GM18951 (cell line): ENCODE measurements around the gene FBLN2.

Experiments used
- POLR2A ChIP-seq: IDR thresholded peaks from 4 replicates; pipeline ENCODE4 v1.6.1; 2011; ENCODE audit warnings: mild to moderate bottlenecking; ENCODE audit not compliant: insufficient read length, insufficient read depth; ENCODE audit errors: extremely low read depth
- in situ Hi-C: fragments of 300-500 bp; cut with MboI; formaldehyde crosslinking; loops from one replicate; pipeline ENCODE4 v1.12.0; 2022; ENCODE audit warnings: low sequenced_read_pairs, mixed read lengths, inconsistent platforms; ENCODE audit not compliant: unreplicated experiment

The FBLN2 gene

DNA sequence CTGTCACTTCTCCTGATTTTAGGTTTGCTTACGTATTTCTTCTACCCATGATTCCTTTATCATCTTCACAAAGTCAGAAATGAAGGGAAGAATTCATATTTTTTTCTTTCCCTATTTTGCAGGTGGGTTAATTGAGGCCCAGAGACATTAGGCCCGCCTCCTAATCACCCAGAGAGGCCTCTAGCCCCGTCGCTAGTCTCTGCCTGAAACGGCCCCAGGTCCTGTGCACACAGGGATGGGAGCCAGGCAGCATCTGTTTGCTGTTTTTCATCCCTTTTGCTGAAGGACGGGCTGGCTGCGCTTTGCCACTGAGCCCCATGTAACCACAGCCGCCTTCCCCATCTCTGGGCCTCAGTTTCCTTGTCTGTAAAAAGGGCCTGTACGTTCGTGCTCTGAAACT lies 135.9 kb downstream of the FBLN2 start:
- TF ChIP-seq POLR2A = no peak
- in situ Hi-C loops = no loop called here

- TF ChIP-seq POLR2A = no peak
- in situ Hi-C loops = no loop called here
These were observed 136.8 kb downstream of the FBLN2 start for GRCh38 chr3:13685721-13686120.

- in situ Hi-C loops = no loop called here
These were observed 137.6 kb downstream of the FBLN2 start for GRCh38 chr3:13686367-13687160.

GRCh38 chr3:13687517-13687943 lies 138.6 kb downstream of the FBLN2 start:
- TF ChIP-seq POLR2A = no peak
- in situ Hi-C loops = no loop called here

More at GRCh38 chr3:13686367-13687160, 137.6 kb downstream of the FBLN2 start:
- no peak for TF ChIP-seq POLR2A
